ENCODE measurements around the gene CPED1.

The CPED1 gene

GRCh38 chr7:121344497-121344896 lies 356.0 kb downstream of the CPED1 start:
- no peak for TF ChIP-seq CTCF (IDR thresholded peaks at IDR 0.05; ENCODE audit: insufficient read depth, low read length, missing control alignments)
- ChIA-PET POLR2A (no interaction called here), CTCF (interaction anchor here (1.0 kb wide), 1 partner anchor 8 kb away, joined by 4 read pairs; no protein-coding TSS in a partner anchor)
- no peak overlapping the region for H3K4me3 ChIP-seq (ENCODE audit: low read depth, low read length)
- no peak for DNase-seq (ENCODE audit: low read depth, low spot score)

Data from AG04449 (cell line).